22Rv1 (cell line): ENCODE results near the gene SLC35A2.
"Not testable (repeated sequence)": the region's sequence is repeated elsewhere in the genome, so short reads cannot be mapped to it uniquely, and the experiment has no call there.

Experiments used
- CTCF ChIP-seq: fragments of 450-650 bp; IDR thresholded peaks from 2 replicates; pipeline ENCODE4 v1.5.1; 2017; ENCODE audit warnings: mild to moderate bottlenecking
- ZFX ChIP-seq: fragments of 450-650 bp; IDR thresholded peaks from 2 replicates; pipeline ENCODE4 v1.6.1; 2017; ENCODE audit warnings: antibody characterized with exemption, borderline replicate concordance

DNA sequence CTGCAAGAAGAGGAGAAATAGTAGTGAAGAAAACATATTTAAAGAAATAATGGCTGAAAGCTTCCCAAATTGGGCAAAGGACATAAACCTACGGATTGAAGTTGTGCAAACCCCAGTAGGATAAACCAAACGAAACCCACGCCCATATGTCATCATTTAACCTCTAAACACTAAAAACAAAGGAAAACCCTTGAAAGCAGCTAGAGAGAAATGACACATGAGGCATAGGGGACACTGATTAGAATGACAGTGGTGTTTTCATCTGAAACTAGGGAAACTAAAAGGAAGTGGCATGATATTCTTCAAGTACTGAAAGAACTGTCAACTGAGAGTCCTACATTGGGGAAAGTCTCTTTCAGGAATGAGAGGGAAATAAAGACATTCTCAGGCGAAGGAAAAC, 34.5 kb downstream of the SLC35A2 start:
- not testable (repeated sequence) for TF ChIP-seq CTCF, ZFX
